HG03097 (cell line): ENCODE data around the gene TEX264.
A peak's percentile ranks its signal among the peaks of the same experiment; 100 is the strongest.

ENCODE experiments used
- ATAC-seq: cut with Tn5 transposase; IDR thresholded peaks from one replicate; pipeline ENCODE4 v1.9.1; 2021; ENCODE audit not compliant: unreplicated experiment, low FRiP score

Gene TEX264

GRCh38 chr3:51673802-51674654 is 3.0 kb downstream of the TEX264 start:
- no peak for ATAC-seq

DNA sequence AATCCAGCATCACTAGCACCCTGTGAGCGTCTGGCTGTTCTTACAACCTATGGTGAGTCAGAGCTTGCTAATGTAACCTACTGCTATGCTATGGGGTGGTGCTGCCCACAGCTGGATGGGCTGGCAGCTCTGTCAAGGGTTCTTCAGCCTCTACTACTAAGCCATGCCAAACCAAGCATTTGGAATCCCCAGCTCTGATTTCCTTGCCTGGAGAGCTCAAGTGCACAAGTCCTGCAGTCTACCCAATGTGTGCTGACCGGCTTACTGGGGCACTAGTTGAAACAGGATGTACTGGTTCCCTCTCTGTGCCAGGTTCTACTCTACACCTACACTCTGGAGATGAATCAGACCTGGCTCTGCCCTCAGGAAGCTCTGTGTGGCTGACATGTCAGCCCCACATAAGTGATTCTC is 4.2 kb downstream of the TEX264 start:
- ATAC-seq, result no peak

- no peak for ATAC-seq
Observed at GRCh38 chr3:51676102-51676640, 5.1 kb downstream of the TEX264 start.

DNA sequence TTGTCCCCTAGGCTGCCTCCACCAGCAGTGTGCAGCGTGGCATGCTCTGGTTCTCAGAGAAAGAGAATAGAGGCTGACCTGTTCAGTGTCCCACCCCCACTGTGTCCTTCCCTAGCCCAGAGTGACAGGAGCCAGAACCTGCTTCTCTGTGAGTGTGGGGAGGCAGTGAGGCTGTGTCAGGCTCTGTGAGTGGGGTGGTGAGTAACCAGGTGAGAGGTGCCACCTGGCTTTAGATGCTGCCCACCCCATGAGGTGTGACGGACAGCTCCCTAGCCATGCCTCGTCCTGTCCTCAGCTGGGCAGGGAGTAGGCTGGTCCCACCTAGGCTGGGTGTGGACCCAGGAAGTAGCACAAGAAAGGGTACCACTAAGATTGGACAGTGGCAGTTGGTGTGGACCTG is 6.3 kb downstream of the TEX264 start:
- no peak for ATAC-seq

DNA sequence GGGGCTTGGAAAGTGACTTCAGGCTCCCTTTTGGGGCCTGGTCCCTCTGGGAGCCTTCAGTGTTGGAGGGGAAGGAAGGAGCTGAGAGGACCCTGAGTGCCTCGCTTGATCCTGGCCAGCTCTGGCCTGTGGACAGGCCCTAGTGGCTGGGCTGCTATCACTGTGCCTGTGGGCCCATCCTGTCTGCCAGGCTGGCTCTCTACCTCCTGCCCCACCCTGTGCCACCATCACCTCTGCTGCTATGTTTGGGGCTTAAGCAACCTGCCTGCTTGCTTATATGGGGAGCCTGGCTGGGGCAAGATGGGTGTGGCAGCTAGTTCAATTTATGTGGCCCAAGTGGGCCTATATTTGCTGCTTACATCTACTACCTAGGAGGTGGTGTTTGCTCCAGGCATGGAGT is 7.1 kb downstream of the TEX264 start:
- no peak for ATAC-seq

GRCh38 chr3:51678641-51679040 is 7.6 kb downstream of the TEX264 start:
- no peak for ATAC-seq

GRCh38 chr3:51679318-51679717 is 8.3 kb downstream of the TEX264 start:
- ATAC-seq, result no peak

DNA sequence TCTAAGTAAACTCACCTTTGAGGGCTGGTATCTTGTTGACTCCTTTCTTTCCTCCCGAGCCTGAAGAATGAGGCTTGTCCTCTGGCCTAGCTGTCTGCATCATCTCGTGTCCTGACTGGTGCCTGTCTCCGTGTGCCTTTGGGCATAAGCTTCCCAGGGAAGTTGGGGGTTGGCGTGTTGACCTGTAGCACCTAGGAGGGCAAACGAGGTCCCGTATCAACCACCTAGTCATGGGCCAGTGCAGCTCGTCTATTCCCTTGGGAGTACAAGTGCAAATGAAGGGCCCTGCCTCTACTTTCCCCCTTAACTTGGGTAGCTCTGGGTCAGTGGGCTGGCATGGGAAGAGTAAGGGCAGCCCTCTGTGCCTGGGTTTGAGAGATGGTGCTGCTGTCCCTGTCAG is 8.7 kb downstream of the TEX264 start:
- ATAC-seq, result no peak

DNA sequence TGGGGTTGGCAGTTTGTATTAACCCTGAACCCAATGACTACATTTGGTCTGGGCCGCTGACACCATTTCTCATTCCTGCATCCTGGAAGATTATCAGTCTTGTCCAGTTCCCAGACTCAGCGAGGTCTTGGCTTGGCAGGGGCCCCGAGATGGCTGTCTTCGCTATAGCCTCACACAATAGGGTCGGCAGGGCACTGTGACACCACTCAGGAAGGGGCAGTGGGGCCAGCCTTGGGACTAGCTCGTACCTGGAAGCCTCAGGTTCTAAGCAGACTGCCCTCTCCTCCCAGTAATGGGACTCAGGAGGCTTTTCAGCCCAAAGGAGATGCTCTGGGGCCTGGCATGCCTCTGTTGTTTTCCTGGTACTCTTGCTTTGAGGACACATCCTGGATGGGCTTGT is 9.1 kb downstream of the TEX264 start:
- no peak for ATAC-seq

DNA sequence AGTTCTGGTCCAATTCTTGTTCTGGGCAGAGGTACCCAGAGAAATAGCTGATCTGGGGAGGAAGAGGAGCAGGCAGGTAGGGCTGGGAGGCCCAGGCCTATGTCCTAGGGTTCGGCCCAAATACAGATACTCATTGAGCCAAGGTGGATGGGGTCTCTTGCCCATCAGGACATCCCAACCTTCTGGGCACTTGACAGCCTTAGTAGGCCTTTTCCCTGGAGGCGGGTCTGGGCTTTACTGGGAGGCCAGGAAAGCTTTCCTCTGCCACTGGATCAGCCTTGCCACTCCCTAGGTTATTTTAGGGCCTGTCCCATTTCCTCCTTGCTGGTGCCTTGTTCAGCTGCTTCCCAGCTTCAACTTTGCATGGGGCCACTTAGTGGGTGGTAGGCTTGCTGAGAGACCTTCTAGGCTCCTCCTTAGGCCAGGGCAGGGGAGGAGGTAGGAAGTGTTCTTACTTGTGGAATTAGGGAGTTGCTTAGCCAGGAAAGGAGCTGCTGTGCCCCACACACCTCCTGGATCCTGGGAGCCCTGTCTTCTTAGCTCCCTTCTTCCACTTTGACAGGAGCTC is 9.7 kb downstream of the TEX264 start:
- no peak for ATAC-seq

DNA sequence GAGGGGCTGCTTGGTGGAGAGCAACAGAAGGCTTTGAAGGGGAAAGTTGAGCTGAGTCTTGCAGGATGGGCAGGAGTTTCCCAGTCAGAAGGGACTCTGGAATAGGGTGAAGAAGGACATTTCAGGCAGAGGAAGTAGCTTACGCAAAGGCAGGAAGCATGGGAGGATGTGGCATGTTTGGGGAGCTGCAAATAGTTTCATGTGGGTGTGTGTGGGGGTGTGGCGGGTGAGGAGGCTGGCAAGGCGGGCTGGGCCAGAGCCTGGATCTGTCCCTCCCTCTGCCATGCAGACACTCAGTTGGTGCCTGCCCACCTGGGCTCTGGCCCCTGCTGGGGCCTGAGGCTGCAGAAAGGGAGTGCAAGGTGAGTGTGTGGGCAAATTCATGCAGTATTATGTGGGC is 10.4 kb downstream of the TEX264 start:
- no peak for ATAC-seq

- ATAC-seq, result peak; percentile 47
Observed at GRCh38 chr3:51682079-51682478, 11.0 kb downstream of the TEX264 start.

GRCh38 chr3:51682526-51682925 is 11.5 kb downstream of the TEX264 start:
- no peak for ATAC-seq

DNA sequence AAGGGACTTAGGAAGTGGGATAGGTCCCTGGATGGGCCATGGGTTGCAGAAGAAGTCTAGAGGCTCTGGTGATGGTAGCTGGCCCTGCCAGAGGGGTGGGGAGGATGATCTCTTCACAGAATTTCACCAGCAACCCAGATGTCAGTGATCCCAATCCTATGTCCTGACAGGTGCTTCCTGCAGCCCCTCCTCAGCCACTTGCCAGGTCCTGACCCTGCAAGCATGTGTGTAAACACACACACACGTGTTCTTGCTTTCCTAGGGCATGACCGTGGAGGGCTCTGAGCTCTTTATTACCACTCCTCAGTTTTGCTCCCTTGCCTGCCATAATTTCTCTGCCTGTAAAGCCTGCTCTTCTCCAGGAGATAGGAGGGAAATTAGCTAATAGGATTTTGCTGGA is 12.5 kb downstream of the TEX264 start:
- ATAC-seq, result no peak

- no peak for ATAC-seq
Observed at GRCh38 chr3:51684971-51685751, 14.1 kb downstream of the TEX264 start.

GRCh38 chr3:51686056-51686455 is 15.0 kb downstream of the TEX264 start:
- no peak for ATAC-seq

- peak; percentile 48 for ATAC-seq
Observed at GRCh38 chr3:51686512-51687215, 15.6 kb downstream of the TEX264 start.

GRCh38 chr3:51687431-51688205 is 16.6 kb downstream of the TEX264 start:
- no peak for ATAC-seq

DNA sequence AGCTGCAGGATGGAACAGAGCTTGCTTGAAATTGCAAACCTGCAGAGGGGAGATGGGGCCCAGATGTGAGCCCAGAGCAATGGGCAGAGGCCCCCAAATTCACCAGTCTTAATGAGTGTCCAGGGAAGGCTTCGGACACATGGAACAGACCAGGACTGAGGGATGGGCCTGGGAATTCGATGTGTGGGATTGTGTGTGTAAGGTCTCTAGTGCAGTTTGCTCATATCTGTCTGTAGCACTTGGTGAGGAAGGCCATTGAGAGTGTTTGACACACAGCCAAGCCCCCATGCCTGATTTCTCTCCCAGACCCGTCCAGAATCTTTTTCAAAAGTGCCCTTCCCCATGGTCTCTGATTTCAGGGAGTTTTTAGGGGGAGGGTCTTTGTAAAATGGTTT is 17.2 kb downstream of the TEX264 start:
- no peak for ATAC-seq

GRCh38 chr3:51691021-51691420 is 20.0 kb downstream of the TEX264 start:
- ATAC-seq, result no peak
